GM23338 (cell line): ENCODE data around the gene NXN. TPM values are rescaled to one million over a fixed set of nuclear protein-coding genes. Genes with fewer than 3 reads are reported as not detected.

Experiments used
- ATAC-seq: fragments of 200-7000 bp; cut with Tn5 transposase; 3 replicates; pipeline ENCODE4 v1.9.1; 2020
- DNase-seq: peaks from one replicate; pipeline ENCODE4 v3.0.0-alpha.2; 2015; ENCODE audit warnings: low spot score
- H2AFZ ChIP-seq: fragments of 200-600 bp; sonication (generic); 2 replicates; pipeline ENCODE4 v1.8.0; 2016; ENCODE audit warnings: antibody characterized with exemption, mild to moderate bottlenecking, moderate library complexity
- H3F3A ChIP-seq: fragments of 200-600 bp; sonication (generic); replicated peaks from 2 replicates; pipeline ENCODE4 v1.8.0; 2017; ENCODE audit warnings: antibody characterized with exemption, mixed run types, low read depth
- H3K27ac ChIP-seq: fragments of 200-600 bp; sonication (generic); 2 replicates; pipeline ENCODE4 v1.6.1; 2016; ENCODE audit warnings: low read depth
- H3K27me3 ChIP-seq: fragments of 200-600 bp; sonication (generic); 2 replicates; pipeline ENCODE4 v1.8.0; 2016; ENCODE audit warnings: mild to moderate bottlenecking, mixed run types, moderate library complexity; ENCODE audit not compliant: insufficient read depth
- H3K36me3 ChIP-seq: fragments of 200-600 bp; sonication (generic); 2 replicates; pipeline ENCODE4 v1.8.0; 2016; ENCODE audit warnings: mild to moderate bottlenecking; ENCODE audit not compliant: insufficient read depth
- H3K4me1 ChIP-seq: fragments of 200-600 bp; sonication (generic); 2 replicates; pipeline ENCODE4 v1.8.0; 2016; ENCODE audit warnings: mild to moderate bottlenecking, moderate library complexity; ENCODE audit not compliant: insufficient read depth
- H3K4me2 ChIP-seq: fragments of 200-600 bp; sonication (generic); 2 replicates; pipeline ENCODE4 v1.7.1; 2017; ENCODE audit warnings: mixed run types
- H3K4me3 ChIP-seq: fragments of 200-600 bp; sonication (generic); 2 replicates; pipeline ENCODE4 v1.6.1; 2016; ENCODE audit warnings: mixed run types
- H3K79me2 ChIP-seq: fragments of 200-600 bp; sonication (generic); replicated peaks from 2 replicates; pipeline ENCODE4 v1.8.0; 2017; ENCODE audit warnings: mild to moderate bottlenecking; ENCODE audit not compliant: insufficient read depth
- H3K9me2 ChIP-seq: fragments of 200-600 bp; sonication (generic); 2 replicates; pipeline ENCODE4 v1.8.0; 2017; ENCODE audit not compliant: insufficient read depth
- H4K20me1 ChIP-seq: fragments of 200-600 bp; sonication (generic); replicated peaks from 2 replicates; pipeline ENCODE4 v1.8.0; 2017; ENCODE audit warnings: mild to moderate bottlenecking; ENCODE audit not compliant: insufficient read depth
- H3K27ac Mint-ChIP-seq: 2 replicates; pipeline ENCODE4 v1.8.0; 2020; ENCODE audit warnings: inconsistent platforms, mild to moderate bottlenecking, moderate library complexity, mixed read lengths
- H3K27me3 Mint-ChIP-seq: 3 replicates; pipeline ENCODE4 v1.8.0; 2022; ENCODE audit warnings: low read depth, mild to moderate bottlenecking, moderate library complexity, mixed read lengths, inconsistent platforms; ENCODE audit not compliant: insufficient read depth, poor library complexity
- H3K36me3 Mint-ChIP-seq: 3 replicates; pipeline ENCODE4 v1.8.0; 2021; ENCODE audit warnings: low read depth, mild to moderate bottlenecking, inconsistent platforms, moderate library complexity, mixed read lengths
- H3K4me1 Mint-ChIP-seq: 3 replicates; pipeline ENCODE4 v1.8.0; 2020; ENCODE audit warnings: mild to moderate bottlenecking, inconsistent platforms, mixed read lengths
- H3K4me3 Mint-ChIP-seq: 3 replicates; pipeline ENCODE4 v1.8.0; 2021; ENCODE audit warnings: moderate library complexity, mild to moderate bottlenecking, inconsistent platforms, mixed read lengths
- H3K9me3 Mint-ChIP-seq: 3 replicates; pipeline ENCODE4 v1.8.0; 2020; ENCODE audit warnings: moderate library complexity, mild to moderate bottlenecking, inconsistent platforms, mixed read lengths
- EZH2 ChIP-seq: fragments of 200-600 bp; sonication (generic); IDR thresholded peaks from one replicate; pipeline ENCODE4 v1.8.0; 2017; ENCODE audit warnings: antibody characterized with exemption, mild to moderate bottlenecking, low read depth; ENCODE audit not compliant: unreplicated experiment
- EZH2phosphoT487 ChIP-seq: fragments of 200-600 bp; sonication (generic); IDR thresholded peaks from one replicate; pipeline ENCODE4 v1.8.1; 2018; ENCODE audit warnings: antibody characterized with exemption; ENCODE audit not compliant: unreplicated experiment
- JUNB ChIP-seq: IDR thresholded peaks from one replicate; pipeline ENCODE4 v1.6.1; 2016; ENCODE audit warnings: antibody characterized with exemption; ENCODE audit not compliant: unreplicated experiment
- NANOG ChIP-seq: IDR thresholded peaks from 2 replicates; pipeline ENCODE4 v1.6.1; 2016; ENCODE audit warnings: antibody characterized with exemption, borderline replicate concordance
- POLR2AphosphoS5 ChIP-seq: IDR thresholded peaks from 2 replicates; pipeline ENCODE4 v1.6.1; 2016; ENCODE audit warnings: antibody characterized with exemption, low read depth
- STAT1 ChIP-seq: IDR thresholded peaks from one replicate; pipeline ENCODE4 v1.6.1; 2016; ENCODE audit warnings: antibody characterized with exemption; ENCODE audit not compliant: unreplicated experiment
- polyA plus RNA-seq: library from polyadenylated mRNA; unstranded; fragments of >200 nt; fragmentation: Nextera tagmentation; extraction: Ambion mirVana; gene quantifications from 2 replicates; pipeline ENCODE4 v1.2.1, GENCODE V29; 2016
- total RNA-seq: library from RNA; depleted of rRNA; stranded (reverse); fragments of >200 nt; shearing (Covaris generic); gene quantifications from 2 replicates; pipeline ENCODE4 v1.2.3, GENCODE V29; 2014
- TF ChIP-seq, protein P1 (sequence below): IDR thresholded peaks from 2 replicates; pipeline ENCODE4 v1.6.1; 2016; ENCODE audit warnings: antibody characterized with exemption

NXN gene
- total and polyA plus RNA-seq, 2 experiments from 2014 or later = 31.8 to 105 TPM

DNA sequence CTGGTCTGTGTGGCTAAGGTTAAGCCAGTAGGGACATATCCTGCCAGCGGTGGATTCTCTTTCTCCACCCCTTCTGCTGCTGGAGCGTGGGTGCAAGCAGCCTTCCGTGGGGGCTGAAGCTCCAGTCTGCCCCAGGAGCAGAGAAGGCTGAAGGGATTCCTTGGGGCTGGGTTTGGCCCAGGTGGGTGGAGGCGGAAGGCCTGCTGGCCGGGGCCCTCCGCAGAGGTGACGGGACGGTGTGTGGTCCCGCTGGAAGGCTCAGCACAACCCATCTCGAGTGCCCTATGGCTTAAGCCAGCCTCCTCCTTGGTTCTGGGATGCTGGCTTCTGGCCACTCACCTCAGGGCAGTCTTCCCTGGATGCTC lies 30.5 kb upstream of the NXN start:
- TF ChIP-seq STAT1 (no peak), POLR2AphosphoS5 (no peak), EZH2 (no peak), NANOG (no peak), JUNB (no peak)
- TF ChIP-seq, protein P1, sequence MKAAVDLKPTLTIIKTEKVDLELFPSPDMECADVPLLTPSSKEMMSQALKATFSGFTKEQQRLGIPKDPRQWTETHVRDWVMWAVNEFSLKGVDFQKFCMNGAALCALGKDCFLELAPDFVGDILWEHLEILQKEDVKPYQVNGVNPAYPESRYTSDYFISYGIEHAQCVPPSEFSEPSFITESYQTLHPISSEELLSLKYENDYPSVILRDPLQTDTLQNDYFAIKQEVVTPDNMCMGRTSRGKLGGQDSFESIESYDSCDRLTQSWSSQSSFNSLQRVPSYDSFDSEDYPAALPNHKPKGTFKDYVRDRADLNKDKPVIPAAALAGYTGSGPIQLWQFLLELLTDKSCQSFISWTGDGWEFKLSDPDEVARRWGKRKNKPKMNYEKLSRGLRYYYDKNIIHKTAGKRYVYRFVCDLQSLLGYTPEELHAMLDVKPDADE = no peak
- H3K27ac ChIP-seq = no peak overlapping the region
- no peak overlapping the region for H3K27ac Mint-ChIP-seq
- no peaks in the 10 kb centered on the region for H3K4me1 ChIP-seq
- no peaks in the 10 kb centered on the region for H3F3A ChIP-seq
- no peaks in the 10 kb centered on the region; the same call in 2 of the 3 replicates for H3K9me3 Mint-ChIP-seq
- H3K36me3 Mint-ChIP-seq = peaks cover 7% of the 10 kb centered on the region; the same call in 1 of the 3 replicates
- no peak overlapping the region for H3K4me2 ChIP-seq
- no peak overlapping the region for H3K4me3 Mint-ChIP-seq
- H4K20me1 ChIP-seq = peaks cover 3% of the 10 kb centered on the region; the same call in 1 of the 2 replicates
- H3K36me3 ChIP-seq = no peaks in the 10 kb centered on the region
- H3K79me2 ChIP-seq = no peaks in the 10 kb centered on the region
- DNase-seq (no peak), ATAC-seq (no peak)
- H3K27me3 ChIP-seq = no peaks in the 10 kb centered on the region
- H3K9me2 ChIP-seq = no peaks in the 10 kb centered on the region
- H3K4me1 Mint-ChIP-seq = peaks cover 9% of the 10 kb centered on the region
- no peak overlapping the region for H2AFZ ChIP-seq
- peaks cover 5% of the 10 kb centered on the region for H3K27me3 Mint-ChIP-seq
- H3K4me3 ChIP-seq = no peak overlapping the region

DNA sequence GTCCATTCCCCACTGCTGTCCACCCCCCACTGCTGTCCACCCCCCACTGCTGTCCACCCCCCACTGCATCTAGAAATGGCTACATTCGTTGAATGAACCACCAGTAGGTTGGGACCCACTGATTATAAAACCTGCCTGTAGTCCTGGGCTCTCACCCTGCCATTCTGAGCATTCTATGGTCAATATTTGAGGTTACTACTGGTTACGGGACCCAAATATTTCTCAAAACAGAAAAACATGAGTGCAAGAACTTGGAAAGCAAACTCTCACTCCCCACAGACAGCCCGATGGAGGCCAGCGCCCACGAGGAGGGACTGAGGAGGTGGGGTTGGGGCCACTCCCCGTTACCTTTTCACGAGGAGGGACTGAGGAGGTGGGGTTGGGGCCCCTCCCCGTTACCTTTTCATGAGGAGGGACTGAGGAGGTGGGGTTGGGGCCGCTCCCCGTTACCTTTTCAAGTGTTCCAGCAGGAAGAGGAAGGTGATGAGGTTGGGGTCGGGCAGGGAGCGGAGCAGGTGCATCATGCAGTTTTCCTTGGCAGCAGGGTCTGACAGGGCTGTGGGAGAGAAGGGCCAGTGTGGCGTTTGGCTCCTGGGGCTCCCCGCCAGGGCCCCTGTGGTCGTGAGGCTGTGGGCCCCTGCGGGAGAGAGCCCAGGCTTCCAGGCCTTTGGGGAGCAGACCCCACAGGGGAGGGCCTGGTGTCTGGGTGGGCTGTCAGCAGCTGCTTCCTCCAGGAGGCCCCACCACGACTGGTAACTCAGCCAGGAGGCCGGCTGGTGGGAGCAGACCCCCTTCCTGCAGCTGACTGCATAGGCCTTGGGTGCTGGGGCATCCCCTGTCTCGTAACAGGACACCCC lies 29.9 kb upstream of the NXN start:
- H3K36me3 Mint-ChIP-seq = peaks cover 7% of the 10 kb centered on the region; the same call in 1 of the 3 replicates
- H3K4me3 ChIP-seq = no peak overlapping the region
- H3K4me3 Mint-ChIP-seq = no peak overlapping the region
- H3K79me2 ChIP-seq = no peaks in the 10 kb centered on the region
- no peak for TF ChIP-seq EZH2phosphoT487
- TF ChIP-seq STAT1 = no peak
- no peak for TF ChIP-seq NANOG
- TF ChIP-seq, protein P1 = no peak
- TF ChIP-seq POLR2AphosphoS5 = no peak
- no peak for TF ChIP-seq EZH2
- peaks cover 4% of the 10 kb centered on the region for H3K27me3 Mint-ChIP-seq
- no peak overlapping the region for H2AFZ ChIP-seq
- H4K20me1 ChIP-seq = peaks cover 3% of the 10 kb centered on the region; the same call in 1 of the 2 replicates
- peaks cover 14% of the 10 kb centered on the region for H3K4me1 Mint-ChIP-seq
- H3F3A ChIP-seq = no peaks in the 10 kb centered on the region
- no peaks in the 10 kb centered on the region for H3K4me1 ChIP-seq
- H3K4me2 ChIP-seq = no peak overlapping the region
- ATAC-seq (no peak), DNase-seq (no peak)
- H3K27ac Mint-ChIP-seq = no peak overlapping the region
- H3K9me2 ChIP-seq = no peaks in the 10 kb centered on the region
- no peaks in the 10 kb centered on the region for H3K27me3 ChIP-seq
- H3K27ac ChIP-seq = no peak overlapping the region
- no peaks in the 10 kb centered on the region for H3K36me3 ChIP-seq
- H3K9me3 Mint-ChIP-seq = no peaks in the 10 kb centered on the region; the same call in 2 of the 3 replicates
